Stimulated activated CD4-positive, alpha-beta T cell treated with anti-CD3 and anti-CD28 coated beads, Interleukin-15, amount 100 ng/mL, for 24 hours (primary cell): ENCODE measurements around the gene PCDH7.

Experiments
- DNase-seq: peaks from one replicate; pipeline ENCODE4 v3.0.0-alpha.2; 2020

The PCDH7 gene

GRCh38 chr4:30720021-30720660, at the start of gene PCDH7:
Gene PCDH7 (plus strand): TSS chr4:30720369. CDS start chr4:30721423, 1,054 bp downstream.
- DNase-seq: peak; percentile 41

GRCh38 chr4:30671926-30672448, 48.2 kb upstream of the PCDH7 start:
- no peak for DNase-seq

GRCh38 chr4:30696191-30696590, 24.0 kb upstream of the PCDH7 start:
- no peak for DNase-seq

GRCh38 chr4:30714408-30715031, 5.6 kb upstream of the PCDH7 start:
- DNase-seq: peak; percentile 8

GRCh38 chr4:30716158-30716557, 4.0 kb upstream of the PCDH7 start:
- DNase-seq: no peak

GRCh38 chr4:30716681-30717207, 3.4 kb upstream of the PCDH7 start:
- DNase-seq: peak; percentile 3

GRCh38 chr4:30717208-30718020, 2.8 kb upstream of the PCDH7 start:
- peak; percentile 37 for DNase-seq

- peak; percentile 22 for DNase-seq
Observed at GRCh38 chr4:30718021-30718542, 2.1 kb upstream of the PCDH7 start.

- no peak for DNase-seq
Observed at GRCh38 chr4:30718641-30719453, 1.3 kb upstream of the PCDH7 start.

- peak; percentile 19 for DNase-seq
Observed at GRCh38 chr4:30719454-30720020, 632 bp upstream of the PCDH7 start.

- peak; percentile 4 for DNase-seq
Observed at GRCh38 chr4:30720661-30721184, 554 bp downstream of the PCDH7 start.

- peak; percentile 27 for DNase-seq
Observed at GRCh38 chr4:30721185-30722091, 1.3 kb downstream of the PCDH7 start.

- DNase-seq: no peak
Observed at GRCh38 chr4:30722092-30722358, 1.9 kb downstream of the PCDH7 start.

- peak; percentile 2 for DNase-seq
Observed at GRCh38 chr4:30722359-30723200, 2.4 kb downstream of the PCDH7 start.

- no peak for DNase-seq
Observed at GRCh38 chr4:30723201-30723955, 3.2 kb downstream of the PCDH7 start.

GRCh38 chr4:30724247-30724646, 4.1 kb downstream of the PCDH7 start:
- DNase-seq: no peak

GRCh38 chr4:30725562-30725961, 5.4 kb downstream of the PCDH7 start:
- no peak for DNase-seq

GRCh38 chr4:30726090-30726675, 6.0 kb downstream of the PCDH7 start:
- DNase-seq: no peak

GRCh38 chr4:30727409-30727808, 7.2 kb downstream of the PCDH7 start:
- no peak for DNase-seq
